BLaER1 (cell line): ENCODE data around the gene PLCH1.

Source experiments
- H3K27ac ChIP-seq: shearing (Covaris generic); formaldehyde crosslinking; 2 replicates; pipeline ENCODE4 v1.8.1; 2022
- H3K27me3 ChIP-seq: shearing (Covaris generic); formaldehyde crosslinking; 2 replicates; pipeline ENCODE4 v1.8.1; 2022
- H3K36me3 ChIP-seq: shearing (Covaris generic); formaldehyde crosslinking; 2 replicates; pipeline ENCODE4 v1.8.1; 2022
- H3K4me1 ChIP-seq: shearing (Covaris generic); formaldehyde crosslinking; 2 replicates; pipeline ENCODE4 v1.8.1; 2022
- H3K4me2 ChIP-seq: shearing (Covaris generic); formaldehyde crosslinking; 2 replicates; pipeline ENCODE4 v1.8.1; 2022
- H3K4me3 ChIP-seq: shearing (Covaris generic); formaldehyde crosslinking; 2 replicates; pipeline ENCODE4 v1.8.1; 2022
- H3K9ac ChIP-seq: shearing (Covaris generic); formaldehyde crosslinking; 2 replicates; pipeline ENCODE4 v1.8.1; 2022
- H3K9me3 ChIP-seq: shearing (Covaris generic); formaldehyde crosslinking; 2 replicates; pipeline ENCODE4 v1.8.1; 2022
- H4K20me1 ChIP-seq: shearing (Covaris generic); formaldehyde crosslinking; 2 replicates; pipeline ENCODE4 v1.8.1; 2022
- Cebpa-rat ChIP-seq: shearing (Covaris generic); IDR thresholded peaks from 2 replicates; pipeline ENCODE4 v1.8.1; 2022

Gene PLCH1

GRCh38 chr3:155771126-155771525, 26.3 kb upstream of the PLCH1 start:
- Histone ChIP-seq H3K9ac (no peak overlapping the region), H3K27ac (no peak overlapping the region), H3K4me2 (no peak overlapping the region), H3K9me3 (peaks cover 22% of the 10 kb centered on the region), H3K36me3 (peaks cover 8% of the 10 kb centered on the region), H4K20me1 (no peaks in the 10 kb centered on the region), H3K4me1 (no peaks in the 10 kb centered on the region), H3K27me3 (no peaks in the 10 kb centered on the region), H3K4me3 (no peak overlapping the region)
- TF ChIP-seq Cebpa-rat, result no peak

- TF ChIP-seq Cebpa-rat, result no peak
- no peaks in the 10 kb centered on the region for H3K27me3 ChIP-seq
These were observed 21.3 kb upstream of the PLCH1 start for GRCh38 chr3:155766206-155766605.

GRCh38 chr3:155763870-155764463, 19.1 kb upstream of the PLCH1 start:
- Histone ChIP-seq H3K27me3 (no peaks in the 10 kb centered on the region), H3K4me3 (no peak overlapping the region), H3K27ac (no peak overlapping the region), H3K9ac (no peak overlapping the region), H3K4me1 (no peaks in the 10 kb centered on the region), H3K9me3 (0 out of 2 replicates have a peak, but pooled peaks cover under 1% of the 10 kb centered on the region), H3K4me2 (no peak overlapping the region), H3K36me3 (no peaks in the 10 kb centered on the region), H4K20me1 (no peaks in the 10 kb centered on the region)
- no peak for TF ChIP-seq Cebpa-rat

More at GRCh38 chr3:155766206-155766605, 21.3 kb upstream of the PLCH1 start:
- Histone ChIP-seq H3K9ac (no peak overlapping the region), H3K4me3 (no peak overlapping the region), H3K9me3 (peaks cover 22% of the 10 kb centered on the region), H3K27ac (no peak overlapping the region), H4K20me1 (no peaks in the 10 kb centered on the region), H3K4me1 (no peaks in the 10 kb centered on the region), H3K4me2 (no peak overlapping the region), H3K36me3 (peaks cover 8% of the 10 kb centered on the region)

DNA sequence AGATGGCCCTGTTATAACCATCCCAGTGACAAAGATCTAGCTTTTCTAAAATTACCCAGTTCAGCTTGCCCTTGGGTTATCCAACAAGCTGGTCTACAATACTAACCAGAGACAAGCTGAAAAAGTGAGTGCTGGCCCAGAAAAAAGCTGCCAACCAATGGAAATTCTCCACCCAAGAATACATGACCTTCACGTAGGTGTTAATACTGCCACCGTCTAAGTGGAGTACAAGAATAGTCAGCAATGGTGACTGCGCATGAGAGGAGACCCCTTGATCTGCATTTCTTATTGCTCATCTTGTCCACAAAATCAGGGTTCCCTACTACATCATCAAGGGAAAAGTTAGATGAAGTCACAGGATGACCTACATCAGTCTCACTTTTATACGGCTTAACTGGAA, 15.8 kb upstream of the PLCH1 start:
- no peak overlapping the region for H3K4me2 ChIP-seq
- no peaks in the 10 kb centered on the region for H4K20me1 ChIP-seq
- H3K4me3 ChIP-seq, result no peak overlapping the region
- no peak overlapping the region for H3K9ac ChIP-seq
- TF ChIP-seq Cebpa-rat, result no peak
- no peak overlapping the region for H3K27ac ChIP-seq
- H3K4me1 ChIP-seq, result no peaks in the 10 kb centered on the region
- no peaks in the 10 kb centered on the region for H3K36me3 ChIP-seq
- no peaks in the 10 kb centered on the region for H3K9me3 ChIP-seq
- H3K27me3 ChIP-seq, result no peaks in the 10 kb centered on the region

GRCh38 chr3:155757577-155757976, 12.7 kb upstream of the PLCH1 start:
- no peaks in the 10 kb centered on the region for H3K4me1 ChIP-seq
- no peak overlapping the region for H3K27ac ChIP-seq
- H3K4me3 ChIP-seq, result no peak overlapping the region
- no peaks in the 10 kb centered on the region for H3K27me3 ChIP-seq
- H3K9ac ChIP-seq, result no peak overlapping the region
- H3K4me2 ChIP-seq, result no peak overlapping the region
- no peaks in the 10 kb centered on the region for H3K36me3 ChIP-seq
- TF ChIP-seq Cebpa-rat, result no peak
- no peaks in the 10 kb centered on the region for H3K9me3 ChIP-seq
- no peaks in the 10 kb centered on the region for H4K20me1 ChIP-seq

DNA sequence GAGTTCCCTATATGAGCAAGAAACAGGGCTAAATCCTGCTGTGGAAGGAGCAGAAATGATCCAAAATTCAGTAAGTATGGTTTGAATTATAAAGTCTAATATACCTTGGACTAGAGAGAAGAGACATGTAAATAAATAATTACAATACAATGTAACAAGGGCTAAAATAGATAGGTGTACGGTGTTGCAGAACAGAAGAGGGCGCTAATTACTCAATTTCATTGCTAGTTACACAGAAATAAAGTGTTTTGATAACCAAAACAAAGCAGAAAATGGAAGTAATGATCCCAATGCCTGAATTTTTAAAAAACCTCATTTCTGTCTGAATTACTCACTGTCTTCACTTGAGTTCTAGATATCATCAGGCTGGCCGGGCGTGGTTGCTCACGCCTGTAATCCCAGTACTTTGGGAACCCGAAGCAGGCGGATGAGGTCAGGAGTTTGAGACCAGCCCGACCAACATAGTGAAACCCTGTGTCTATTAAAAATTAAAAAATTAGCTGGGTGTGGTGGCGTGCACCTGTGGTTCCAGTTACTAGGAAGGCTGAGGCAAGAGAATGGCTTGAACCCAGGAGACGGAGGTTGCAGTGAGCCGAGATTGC, 8.3 kb upstream of the PLCH1 start:
- Histone ChIP-seq H3K9me3 (no peaks in the 10 kb centered on the region), H3K27me3 (no peaks in the 10 kb centered on the region), H3K9ac (no peak overlapping the region), H3K4me3 (no peak overlapping the region), H3K4me1 (no peaks in the 10 kb centered on the region), H3K4me2 (no peak overlapping the region), H3K36me3 (no peaks in the 10 kb centered on the region), H3K27ac (no peak overlapping the region), H4K20me1 (no peaks in the 10 kb centered on the region)
- no peak for TF ChIP-seq Cebpa-rat

DNA sequence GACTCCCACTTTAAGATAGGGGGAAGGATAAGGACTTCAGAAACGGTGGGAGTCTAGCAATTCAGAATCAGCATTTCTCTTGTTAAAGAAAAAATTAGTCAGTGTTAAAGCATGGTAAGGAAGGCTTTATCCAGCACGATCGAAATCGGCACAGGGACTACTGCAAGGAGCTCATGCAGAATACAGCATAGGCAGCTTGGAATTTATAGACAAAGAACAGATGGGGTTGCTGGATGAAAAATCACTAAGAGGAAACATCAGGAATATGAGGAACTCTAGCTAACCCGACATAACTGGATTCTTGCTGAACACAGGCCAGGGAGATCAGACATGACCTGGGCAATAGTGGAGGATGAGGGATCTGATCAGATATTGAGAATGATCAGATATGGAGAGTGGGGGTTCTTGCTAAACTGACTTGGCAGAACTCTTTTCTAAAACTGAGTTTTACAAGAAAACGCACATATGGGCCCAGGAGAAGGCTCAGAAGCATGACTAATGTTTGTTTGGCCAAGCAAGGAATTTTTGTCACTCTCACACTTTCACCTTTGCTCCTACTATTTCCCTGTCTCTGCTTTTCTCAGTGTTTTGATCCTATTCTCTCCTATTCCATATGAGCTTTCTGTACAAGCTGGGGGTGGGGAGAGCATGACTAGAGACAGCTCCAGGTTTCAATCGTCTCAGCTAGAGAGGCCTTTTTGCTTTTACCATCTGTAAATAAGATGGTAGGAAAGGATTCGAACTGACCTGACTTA, 3.9 kb upstream of the PLCH1 start:
- H3K4me1 ChIP-seq, result peaks cover 19% of the 10 kb centered on the region
- H3K4me2 ChIP-seq, result no peak overlapping the region
- H3K4me3 ChIP-seq, result no peak overlapping the region
- H3K27me3 ChIP-seq, result peaks cover 42% of the 10 kb centered on the region
- H3K27ac ChIP-seq, result no peak overlapping the region
- H3K9me3 ChIP-seq, result no peaks in the 10 kb centered on the region
- H3K36me3 ChIP-seq, result no peaks in the 10 kb centered on the region
- H4K20me1 ChIP-seq, result peaks cover 17% of the 10 kb centered on the region; the same call in 1 of the 2 replicates
- no peak overlapping the region for H3K9ac ChIP-seq
- TF ChIP-seq Cebpa-rat, result no peak

DNA sequence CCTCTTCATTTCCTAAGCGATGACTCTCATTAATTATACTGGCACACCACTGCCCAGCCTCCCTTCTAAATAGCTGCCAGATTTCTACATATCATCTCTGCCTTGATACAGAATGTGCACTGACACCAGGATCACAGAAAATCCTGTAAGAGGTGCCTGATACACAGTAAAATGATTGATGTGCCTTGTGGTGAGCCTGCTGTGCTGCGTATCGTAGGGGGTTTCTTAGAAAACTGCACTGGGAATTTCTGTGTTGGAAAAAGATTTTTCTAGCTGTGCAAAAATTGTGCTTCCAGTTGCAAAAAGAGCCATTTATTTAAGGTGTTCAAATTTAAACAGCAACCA, 3.0 kb upstream of the PLCH1 start:
- no peak overlapping the region for H3K27ac ChIP-seq
- H3K9ac ChIP-seq, result no peak overlapping the region

DNA sequence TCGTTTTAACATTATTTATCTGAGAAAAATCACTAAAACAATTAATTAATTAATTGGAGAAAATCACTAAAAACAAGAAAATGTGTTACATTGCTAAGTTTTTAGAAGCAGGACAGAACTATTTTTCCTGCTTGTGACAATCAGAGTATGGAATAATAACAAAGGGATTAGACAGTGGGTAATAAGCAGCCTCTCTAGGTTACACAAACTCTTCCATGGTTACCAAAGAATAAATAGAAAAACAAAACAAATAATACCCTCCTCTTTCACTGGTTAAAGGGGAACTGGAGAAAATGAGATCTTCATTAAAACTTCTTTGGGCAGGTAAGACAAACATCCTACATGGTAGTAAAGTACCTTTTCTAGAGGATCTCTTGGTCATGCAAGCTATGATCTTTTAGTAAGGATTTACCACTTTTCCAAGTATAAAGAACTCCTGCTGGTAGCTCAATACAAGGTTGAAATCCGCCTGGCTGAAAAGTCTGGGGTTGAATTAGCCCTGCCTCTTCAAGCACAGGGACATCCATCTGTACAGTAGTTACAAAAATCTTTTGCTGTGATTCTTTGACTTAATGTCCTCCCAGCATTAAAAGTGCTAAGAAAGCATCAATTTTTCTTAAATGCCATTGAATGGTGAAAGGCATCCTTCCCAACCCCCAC, 2.5 kb upstream of the PLCH1 start:
- no peak for TF ChIP-seq Cebpa-rat
- peaks cover 17% of the 10 kb centered on the region; the same call in 1 of the 2 replicates for H4K20me1 ChIP-seq
- no peak overlapping the region for H3K4me3 ChIP-seq
- H3K4me1 ChIP-seq, result peaks cover 26% of the 10 kb centered on the region
- H3K27ac ChIP-seq, result no peak overlapping the region
- no peak overlapping the region for H3K9ac ChIP-seq
- no peaks in the 10 kb centered on the region for H3K9me3 ChIP-seq
- no peaks in the 10 kb centered on the region for H3K36me3 ChIP-seq
- H3K4me2 ChIP-seq, result no peak overlapping the region
- peaks cover 55% of the 10 kb centered on the region for H3K27me3 ChIP-seq

More for the DNA sequence above, 3.0 kb upstream of the PLCH1 start:
- H3K27me3 ChIP-seq, result peaks cover 51% of the 10 kb centered on the region
- no peaks in the 10 kb centered on the region for H3K9me3 ChIP-seq
- H3K36me3 ChIP-seq, result no peaks in the 10 kb centered on the region
- no peak for TF ChIP-seq Cebpa-rat
- no peak overlapping the region for H3K4me2 ChIP-seq
- H4K20me1 ChIP-seq, result peaks cover 17% of the 10 kb centered on the region; the same call in 1 of the 2 replicates
- H3K4me3 ChIP-seq, result no peak overlapping the region
- peaks cover 26% of the 10 kb centered on the region for H3K4me1 ChIP-seq

DNA sequence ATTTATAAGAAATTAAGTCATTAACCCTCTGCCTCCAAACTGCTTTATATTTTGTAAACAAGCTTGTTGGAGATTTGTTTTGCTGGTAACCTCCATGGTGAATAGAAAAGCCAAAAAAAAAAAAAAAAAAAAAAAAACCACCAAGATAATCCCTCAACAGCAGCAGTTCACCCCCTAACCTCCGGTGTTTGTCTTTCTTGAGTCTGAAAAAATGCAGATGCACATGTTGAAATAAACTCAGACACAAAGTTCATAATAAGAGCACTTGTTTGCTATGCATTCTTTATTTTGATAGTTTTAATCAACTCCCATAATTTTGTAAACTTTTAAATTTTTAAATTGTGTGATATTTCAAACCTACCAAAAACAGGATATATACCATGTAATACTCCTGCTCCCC, 1.8 kb upstream of the PLCH1 start:
- H3K9ac ChIP-seq, result no peak overlapping the region
- H3K4me2 ChIP-seq, result no peak overlapping the region
- H3K27ac ChIP-seq, result no peak overlapping the region
- TF ChIP-seq Cebpa-rat, result no peak
- H3K9me3 ChIP-seq, result no peaks in the 10 kb centered on the region
- H3K4me3 ChIP-seq, result no peak overlapping the region
- H3K27me3 ChIP-seq, result peaks cover 55% of the 10 kb centered on the region
- H3K36me3 ChIP-seq, result no peaks in the 10 kb centered on the region
- H3K4me1 ChIP-seq, result peaks cover 26% of the 10 kb centered on the region
- H4K20me1 ChIP-seq, result peaks cover 17% of the 10 kb centered on the region; the same call in 1 of the 2 replicates
